Liver (tissue), 9 donors: Measurements from ENCODE around the gene TOB1. TPM values are rescaled to one million over a fixed set of nuclear protein-coding genes. Genes with fewer than 3 reads are reported as not detected.
A peak's percentile ranks its signal among the peaks of the same experiment; 100 is the strongest.

Experiments used
- DNase-seq: peaks from one replicate; pipeline ENCODE4 v3.0.0-alpha.2; 2017; ENCODE audit warnings: low spot score
- H3K27ac ChIP-seq, 2 donors: one replicate each; pipeline ENCODE4 v1.7.0; 2013; ENCODE audit warnings: inconsistent platforms in 2 of 2, low read length in 2 of 2, control low read depth in 1 of 2, low read depth in 1 of 2, mild to moderate bottlenecking in 1 of 2
- H3K27me3 ChIP-seq, 4 donors: one replicate each; pipeline versions ENCODE4 v1.6.1 to v1.7.0; 2013; ENCODE audit warnings: low read length in 3 of 4, inconsistent platforms in 1 of 4, mild to moderate bottlenecking in 1 of 4, moderate library complexity in 1 of 4; ENCODE audit not compliant: control insufficient read depth in 4 of 4, insufficient read depth in 4 of 4
- H3K36me3 ChIP-seq, 4 donors: one replicate each; pipeline versions ENCODE4 v1.6.1 to v1.7.0; 2013; ENCODE audit warnings: low read length in 3 of 4, mild to moderate bottlenecking in 3 of 4, low read depth in 1 of 4, moderate library complexity in 1 of 4; ENCODE audit not compliant: control insufficient read depth in 4 of 4, insufficient read depth in 3 of 4
- H3K4me1 ChIP-seq, 4 donors: one replicate each; pipeline versions ENCODE4 v1.6.1 to v1.7.0; 2013; ENCODE audit warnings: low read length in 3 of 4, mild to moderate bottlenecking in 3 of 4, moderate library complexity in 1 of 4; ENCODE audit not compliant: control insufficient read depth in 4 of 4, insufficient read depth in 4 of 4
- H3K4me3 ChIP-seq, 3 donors: one replicate each; pipeline versions ENCODE4 v1.6.1 to v1.7.0; 2013; ENCODE audit warnings: low read length in 3 of 3, control low read depth in 1 of 3, low read depth in 1 of 3, mild to moderate bottlenecking in 1 of 3
- H3K9ac ChIP-seq, 2 donors: one replicate each; pipeline ENCODE4 v1.7.0; 2013; ENCODE audit warnings: low read length in 2 of 2, mild to moderate bottlenecking in 2 of 2, moderate library complexity in 2 of 2, control low read depth in 1 of 2, low read depth in 1 of 2
- H3K9me3 ChIP-seq, 4 donors: one replicate each; pipeline versions ENCODE4 v1.6.1 to v1.7.0; 2013; ENCODE audit warnings: low read length in 3 of 4; ENCODE audit not compliant: control insufficient read depth in 4 of 4
- CTCF ChIP-seq: fragments of 150-350 bp; IDR thresholded peaks from 2 replicates; pipeline ENCODE4 v1.5.1; 2017; ENCODE audit warnings: improper control_type of control experiment, low read depth, low read length; ENCODE audit not compliant: missing input control
- EGR1 ChIP-seq, 2 donors: IDR thresholded peaks; 2 replicates each; pipeline ENCODE4 v1.6.1; 2016 to 2018; ENCODE audit warnings: antibody characterized with exemption in 2 of 2, low read depth in 2 of 2
- FOXA1 ChIP-seq: IDR thresholded peaks from 2 replicates; pipeline ENCODE4 v1.6.1; 2016; ENCODE audit warnings: antibody characterized with exemption
- FOXA2 ChIP-seq: IDR thresholded peaks from 2 replicates; pipeline ENCODE4 v1.6.1; 2016; ENCODE audit warnings: antibody characterized with exemption
- GABPA ChIP-seq, 2 donors: IDR thresholded peaks in 1 of 2; conservative IDR thresholded peaks in 1 of 2; 2 replicates each; pipeline ENCODE4 v1.6.1; 2016; ENCODE audit warnings: antibody characterized with exemption in 2 of 2, mild to moderate bottlenecking in 1 of 2, moderate library complexity in 1 of 2
- HNF4A ChIP-seq, 2 donors: conservative IDR thresholded peaks; 2 replicates each; pipeline ENCODE4 v1.6.1; 2016; ENCODE audit warnings: antibody characterized with exemption in 2 of 2, mild to moderate bottlenecking in 2 of 2
- HNF4G ChIP-seq: IDR thresholded peaks from 2 replicates; pipeline ENCODE4 v1.6.1; 2016; ENCODE audit warnings: antibody characterized with exemption
- JUND ChIP-seq, 2 donors: IDR thresholded peaks; 2 replicates each; pipeline ENCODE4 v1.6.1; 2016; ENCODE audit warnings: antibody characterized with exemption in 2 of 2
- NR2F2 ChIP-seq: IDR thresholded peaks from 2 replicates; pipeline ENCODE4 v1.6.1; 2016; ENCODE audit warnings: antibody characterized with exemption
- RAD21 ChIP-seq, 2 donors: IDR thresholded peaks; 2 replicates each; pipeline ENCODE4 v1.6.1; 2016; ENCODE audit warnings: antibody characterized with exemption in 2 of 2, mild to moderate bottlenecking in 2 of 2
- REST ChIP-seq: IDR thresholded peaks from 2 replicates; pipeline ENCODE4 v1.6.1; 2016; ENCODE audit warnings: antibody characterized with exemption, mild to moderate bottlenecking
- RXRA ChIP-seq, 2 donors: IDR thresholded peaks; 2 replicates each; pipeline ENCODE4 v1.6.1; 2017 to 2018; ENCODE audit warnings: antibody characterized with exemption in 2 of 2, mild to moderate bottlenecking in 1 of 2
- SP1 ChIP-seq: IDR thresholded peaks from 2 replicates; pipeline ENCODE4 v1.6.1; 2018; ENCODE audit warnings: antibody characterized with exemption, mild to moderate bottlenecking
- TAF1 ChIP-seq: conservative IDR thresholded peaks from 2 replicates; pipeline ENCODE4 v1.6.1; 2016; ENCODE audit warnings: antibody characterized with exemption, mild to moderate bottlenecking
- YY1 ChIP-seq: IDR thresholded peaks from 2 replicates; pipeline ENCODE4 v1.6.1; 2016; ENCODE audit warnings: antibody characterized with exemption, mild to moderate bottlenecking
- ZBTB33 ChIP-seq: IDR thresholded peaks from 2 replicates; pipeline ENCODE4 v1.6.1; 2016; ENCODE audit warnings: antibody characterized with exemption
- WGBS: extraction: QIAGEN DNeasy Blood & Tissue Kit; methylation state at CpG from one replicate; pipeline ENCODE4 v1.1.7; 2013; 5-methylcytosine and 5-hydroxymethylcytosine counted together
- polyA plus RNA-seq, 2 donors: library from polyadenylated mRNA; stranded (reverse) in 1 of 2; unstranded in 1 of 2; fragments of 200-250 nt in 1 of 2; fragments of >200 nt in 1 of 2; fragmentation: Nextera tagmentation in 1 of 2; extraction: Ambion mirVana in 1 of 2; gene quantifications; one replicate each; pipeline versions ENCODE4 v1.2.1 to v1.2.3, GENCODE V29; 2013 to 2015
- total RNA-seq, 2 donors: library from RNA; depleted of rRNA; stranded (reverse); fragments of >200 nt; gene quantifications; one replicate each; pipeline ENCODE4 v1.2.3, GENCODE V29; 2014
- TF ChIP-seq, protein P1 (sequence below): IDR thresholded peaks from 2 replicates; pipeline ENCODE4 v1.6.1; 2016; ENCODE audit warnings: antibody characterized with exemption
- TF ChIP-seq, protein P2 (sequence below): IDR thresholded peaks from 2 replicates; pipeline ENCODE4 v1.6.1; 2016; ENCODE audit warnings: antibody characterized with exemption
- donor health status: healthy.
- donor health status: healthy.
- donor health status: healthy.
- donor health status: healthy.
- donor health status: healthy.

Gene TOB1
- total and polyA plus RNA-seq, 4 donors, result 10.2 to 132 (median 37.8) TPM

DNA sequence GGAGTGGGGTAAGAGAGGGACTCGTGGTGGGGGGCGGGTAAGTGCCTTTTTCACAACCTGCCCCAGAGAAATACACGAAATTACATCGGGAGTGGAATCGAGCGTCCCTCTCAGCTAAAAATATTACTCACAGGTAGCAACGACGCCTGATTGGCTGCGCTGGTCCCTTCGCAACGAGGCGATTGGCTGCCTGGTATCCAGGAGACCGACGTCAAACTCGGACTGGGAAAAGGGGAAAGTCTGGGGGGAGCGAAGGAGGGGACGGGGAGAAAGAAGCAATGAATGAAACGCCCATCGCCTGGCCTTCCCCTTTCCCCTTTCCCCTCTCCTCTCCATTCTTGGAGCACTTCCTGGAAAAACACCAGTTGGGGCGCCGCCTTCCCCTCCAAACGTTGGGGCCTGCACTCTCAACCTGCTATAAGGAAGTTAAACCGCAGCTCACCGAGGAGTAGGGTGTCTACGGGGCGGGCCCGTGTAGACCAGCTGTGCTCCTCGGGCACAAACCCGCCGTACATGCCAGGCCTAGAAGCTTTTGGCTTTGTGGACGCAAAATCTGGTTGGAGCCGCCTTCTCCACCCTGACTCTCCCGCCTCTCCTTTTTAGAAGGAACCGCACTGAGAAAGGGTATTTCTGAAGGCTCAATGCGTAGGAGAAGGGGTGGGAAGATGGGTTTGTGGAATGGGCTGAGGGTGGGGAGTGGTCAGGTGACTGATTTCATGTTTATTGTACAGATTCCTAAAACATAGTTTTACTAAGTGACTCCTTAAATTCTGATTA is 1.4 kb upstream of the TOB1 start:
- H3K36me3 ChIP-seq, result peaks cover 0 to 6% (median 0%) of the 10 kb centered on the region in 4 donors
- WGBS, result under 1% methylated on average over 35 of the region's 35 CpGs
- peak; percentile 62 for TF ChIP-seq ZBTB33
- TF ChIP-seq EGR1 (IDR thresholded peaks at IDR 0.05; ENCODE audit: low read depth in 2 of 2), result peak in 1 of 2 donors; percentile 64
- TF ChIP-seq HNF4G, result no peak
- no peak for TF ChIP-seq FOXA1
- TF ChIP-seq FOXA2, result no peak
- peak; percentile 68 for TF ChIP-seq NR2F2
- TF ChIP-seq, protein P1, sequence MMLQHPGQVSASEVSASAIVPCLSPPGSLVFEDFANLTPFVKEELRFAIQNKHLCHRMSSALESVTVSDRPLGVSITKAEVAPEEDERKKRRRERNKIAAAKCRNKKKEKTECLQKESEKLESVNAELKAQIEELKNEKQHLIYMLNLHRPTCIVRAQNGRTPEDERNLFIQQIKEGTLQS, result peak; percentile 9
- peak; percentile 52 to 68 for TF ChIP-seq HNF4A (conservative IDR thresholded peaks at IDR 0.05)
- peak; percentile 88 for TF ChIP-seq SP1
- peak; percentile 93 for TF ChIP-seq TAF1
- TF ChIP-seq REST, result peak; percentile 83
- no peak for TF ChIP-seq JUND (IDR thresholded peaks at IDR 0.05)
- TF ChIP-seq, protein P2, sequence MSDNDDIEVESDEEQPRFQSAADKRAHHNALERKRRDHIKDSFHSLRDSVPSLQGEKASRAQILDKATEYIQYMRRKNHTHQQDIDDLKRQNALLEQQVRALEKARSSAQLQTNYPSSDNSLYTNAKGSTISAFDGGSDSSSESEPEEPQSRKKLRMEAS, result peak; percentile 65
- TF ChIP-seq GABPA (IDR thresholded peaks at IDR 0.05 in 1 of 2, conservative IDR thresholded peaks at IDR 0.05 in 1 of 2), result peak in 1 of 2 donors; percentile 29
- peak; percentile 86 for TF ChIP-seq YY1
- TF ChIP-seq RAD21 (IDR thresholded peaks at IDR 0.05), result peak; percentile 52 to 69
- no peak for TF ChIP-seq CTCF
- peak; percentile 89 to 93 for TF ChIP-seq RXRA (IDR thresholded peaks at IDR 0.05)
- H3K9me3 ChIP-seq, result no peaks in the 10 kb centered on the region
- H3K4me1 ChIP-seq, result peaks cover 2 to 32% (median 23%) of the 10 kb centered on the region in 4 donors
- peak overlapping the region; percentile 98 to 99 for H3K27ac ChIP-seq
- peak; percentile 92 for DNase-seq
- peak overlapping the region; percentile 56 to 89 (median 66) for H3K4me3 ChIP-seq
- H3K9ac ChIP-seq, result peak overlapping the region; percentile 80 to 98
- no peaks in the 10 kb centered on the region for H3K27me3 ChIP-seq
